Activated CD8-positive, alpha-beta memory T cell treated with anti-CD3 and anti-CD28 coated beads for 48 hours (primary cell): ENCODE results near the gene IBA57.
"Not testable (repeated sequence)": the region's sequence is repeated elsewhere in the genome, so short reads cannot be mapped to it uniquely, and the experiment has no call there.

Source experiments
- DNase-seq, 3 experiments: peaks; one replicate each; pipeline ENCODE4 v3.0.0-alpha.2; 2020; ENCODE audit warnings: low read depth in 2 of 3, low spot score in 2 of 3

The IBA57 gene

GRCh38 chr1:228184152-228184551 is 18.5 kb downstream of the IBA57 start:
- no peak for DNase-seq

- DNase-seq: no peak
These were observed 20.0 kb downstream of the IBA57 start for GRCh38 chr1:228185641-228185965.

- DNase-seq: not testable (repeated sequence)
These were observed 22.6 kb downstream of the IBA57 start for GRCh38 chr1:228188249-228188648.

- no peak for DNase-seq
These were observed 24.6 kb downstream of the IBA57 start for GRCh38 chr1:228190182-228190581.

GRCh38 chr1:228190778-228191177 is 25.2 kb downstream of the IBA57 start:
- DNase-seq: no peak

- DNase-seq: no peak
These were observed 28.8 kb downstream of the IBA57 start for GRCh38 chr1:228194436-228194835.

- DNase-seq: no peak
These were observed 29.6 kb downstream of the IBA57 start for GRCh38 chr1:228194921-228195812.

- no peak for DNase-seq
These were observed 32.0 kb downstream of the IBA57 start for GRCh38 chr1:228197555-228198147.

GRCh38 chr1:228198977-228199590 is 33.5 kb downstream of the IBA57 start:
- DNase-seq: no peak

GRCh38 chr1:228204958-228205357 is 39.4 kb downstream of the IBA57 start:
- no peak for DNase-seq

GRCh38 chr1:228205526-228206436 is 40.2 kb downstream of the IBA57 start:
- DNase-seq: no peak

- DNase-seq: no peak
These were observed 41.2 kb downstream of the IBA57 start for GRCh38 chr1:228206582-228207351.

- DNase-seq: no peak
These were observed 41.8 kb downstream of the IBA57 start for GRCh38 chr1:228207381-228207810.

- DNase-seq: no peak
These were observed 42.5 kb downstream of the IBA57 start, which contains the start of gene OBSCN for GRCh38 chr1:228207851-228208821. Gene OBSCN, plus strand, starts transcription at chr1:228208044. Its CDS starts 3,740 bp downstream, at chr1:228211784.

- DNase-seq: no peak
These were observed 43.4 kb downstream of the IBA57 start for GRCh38 chr1:228208831-228209551.

- DNase-seq: no peak
These were observed 44.1 kb downstream of the IBA57 start for GRCh38 chr1:228209657-228210056.

- no peak for DNase-seq
These were observed 44.6 kb downstream of the IBA57 start for GRCh38 chr1:228210076-228210651.
